RKO (cell line): ENCODE results near the gene FIGN.

Experiments
- DNase-seq: peaks from one replicate; pipeline ENCODE4 v3.0.0-alpha.2; 2016; ENCODE audit warnings: low spot score

The FIGN gene

GRCh38 chr2:163611557-163611906 is 124.3 kb downstream of the FIGN start:
- DNase-seq: no peak

- DNase-seq: peak; percentile 36
Observed at GRCh38 chr2:163610817-163611556, 124.8 kb downstream of the FIGN start.

- DNase-seq: no peak
Observed at GRCh38 chr2:163607630-163608029, 128.2 kb downstream of the FIGN start.

GRCh38 chr2:163606878-163607277 is 128.9 kb downstream of the FIGN start:
- DNase-seq: no peak

GRCh38 chr2:163605779-163606178 is 130.0 kb downstream of the FIGN start:
- DNase-seq: no peak

- DNase-seq: no peak
Observed at GRCh38 chr2:163604941-163605555, 130.8 kb downstream of the FIGN start.

- DNase-seq: no peak
Observed at GRCh38 chr2:163602196-163602595, 133.6 kb downstream of the FIGN start.

GRCh38 chr2:163601377-163601776 is 134.4 kb downstream of the FIGN start:
- DNase-seq: peak; percentile 4

GRCh38 chr2:163600801-163601200 is 135.0 kb downstream of the FIGN start:
- no peak for DNase-seq

GRCh38 chr2:163595028-163595427 is 140.8 kb downstream of the FIGN start:
- DNase-seq: no peak

GRCh38 chr2:163594497-163594896 is 141.3 kb downstream of the FIGN start:
- no peak for DNase-seq

GRCh38 chr2:163593982-163594381 is 141.8 kb downstream of the FIGN start:
- no peak for DNase-seq

- DNase-seq: no peak
Observed at GRCh38 chr2:163592954-163593622, 142.7 kb downstream of the FIGN start.

GRCh38 chr2:163591461-163591860 is 144.3 kb downstream of the FIGN start:
- no peak for DNase-seq

- DNase-seq: no peak
Observed at GRCh38 chr2:163580757-163581156, 155.1 kb downstream of the FIGN start.

- no peak for DNase-seq
Observed at GRCh38 chr2:163574309-163574708, 161.5 kb downstream of the FIGN start.

- DNase-seq: no peak
Observed at GRCh38 chr2:163573652-163574051, 162.2 kb downstream of the FIGN start.

- DNase-seq: no peak
Observed at GRCh38 chr2:163572850-163573249, 163.0 kb downstream of the FIGN start.

- DNase-seq: no peak
Observed at GRCh38 chr2:163571423-163572102, 164.2 kb downstream of the FIGN start.

GRCh38 chr2:163570391-163570790 is 165.4 kb downstream of the FIGN start:
- no peak for DNase-seq

- DNase-seq: peak; percentile 11
Observed at GRCh38 chr2:163565192-163565591, 170.6 kb downstream of the FIGN start.

- no peak for DNase-seq
Observed at GRCh38 chr2:163564236-163564635, 171.6 kb downstream of the FIGN start.

- peak; percentile 18 for DNase-seq
Observed at GRCh38 chr2:163563336-163563735, 172.5 kb downstream of the FIGN start.
